ENCODE data around the gene PSMD12.
"Not testable (repeated sequence)": the region's sequence is repeated elsewhere in the genome, so short reads cannot be mapped to it uniquely, and the experiment has no call there.

Gene PSMD12

GRCh38 chr17:67362173-67362572, 4.2 kb downstream of the PSMD12 start:
- Histone ChIP-seq H3K4me1 (ENCODE audit: control insufficient read depth in 5 of 5, insufficient read depth in 5 of 5, low read length in 5 of 5) (peaks cover 2 to 56% (median 44%) of the 10 kb centered on the region in 5 donors), H3K27me3 (ENCODE audit: control insufficient read depth in 5 of 5, insufficient read depth in 4 of 5, low read length in 5 of 5) (no peaks in the 10 kb centered on the region), H3K27ac (ENCODE audit: low read depth, low read length) (peak overlapping the region; percentile 30), H3K9me3 (ENCODE audit: control insufficient read depth in 5 of 5, low read length in 5 of 5) (no peaks in the 10 kb centered on the region), H3K4me3 (ENCODE audit: low read depth in 1 of 5, low read length in 5 of 5) (no peak overlapping the region), H3K36me3 (ENCODE audit: control insufficient read depth in 5 of 5, insufficient read depth in 5 of 5, low read length in 5 of 5) (peaks cover 3 to 9% (median 8%) of the 10 kb centered on the region in 5 donors), H3K9ac (ENCODE audit: low read length in 5 of 5) (no peak overlapping the region)

- Histone ChIP-seq H3K4me3 (ENCODE audit: low read depth in 1 of 5, low read length in 5 of 5) (no peak overlapping the region), H3K27me3 (ENCODE audit: control insufficient read depth in 5 of 5, insufficient read depth in 4 of 5, low read length in 5 of 5) (no peaks in the 10 kb centered on the region), H3K9ac (ENCODE audit: low read length in 5 of 5) (no peak overlapping the region), H3K36me3 (ENCODE audit: control insufficient read depth in 5 of 5, insufficient read depth in 5 of 5, low read length in 5 of 5) (peaks cover 6 to 18% (median 16%) of the 10 kb centered on the region in 5 donors), H3K4me1 (ENCODE audit: control insufficient read depth in 5 of 5, insufficient read depth in 5 of 5, low read length in 5 of 5) (peaks cover 2 to 50% (median 40%) of the 10 kb centered on the region in 5 donors), H3K27ac (ENCODE audit: low read depth, low read length) (peak overlapping the region; percentile 4), H3K9me3 (ENCODE audit: control insufficient read depth in 5 of 5, low read length in 5 of 5) (no peaks in the 10 kb centered on the region)
Observed at GRCh38 chr17:67360880-67361279, 5.5 kb downstream of the PSMD12 start.

GRCh38 chr17:67359960-67360791, 6.2 kb downstream of the PSMD12 start:
- peaks cover 6 to 24% (median 20%) of the 10 kb centered on the region in 5 donors for H3K36me3 ChIP-seq (ENCODE audit: control insufficient read depth in 5 of 5, insufficient read depth in 5 of 5, low read length in 5 of 5)
- no peaks in the 10 kb centered on the region for H3K9me3 ChIP-seq (ENCODE audit: control insufficient read depth in 5 of 5, low read length in 5 of 5)
- H3K27me3 ChIP-seq (ENCODE audit: control insufficient read depth in 5 of 5, insufficient read depth in 4 of 5, low read length in 5 of 5), result no peaks in the 10 kb centered on the region
- peaks cover 1 to 43% (median 34%) of the 10 kb centered on the region in 5 donors for H3K4me1 ChIP-seq (ENCODE audit: control insufficient read depth in 5 of 5, insufficient read depth in 5 of 5, low read length in 5 of 5)
- H3K9ac ChIP-seq (ENCODE audit: low read length in 5 of 5), result no peak overlapping the region
- no peak overlapping the region for H3K4me3 ChIP-seq (ENCODE audit: low read depth in 1 of 5, low read length in 5 of 5)
- peak overlapping the region; percentile 10 for H3K27ac ChIP-seq (ENCODE audit: low read depth, low read length)

- Histone ChIP-seq H3K9me3 (ENCODE audit: control insufficient read depth in 5 of 5, low read length in 5 of 5) (no peaks in the 10 kb centered on the region), H3K9ac (ENCODE audit: low read length in 5 of 5) (no peak overlapping the region), H3K27me3 (ENCODE audit: control insufficient read depth in 5 of 5, insufficient read depth in 4 of 5, low read length in 5 of 5) (no peaks in the 10 kb centered on the region), H3K36me3 (ENCODE audit: control insufficient read depth in 5 of 5, insufficient read depth in 5 of 5, low read length in 5 of 5) (peaks cover 8 to 40% (median 28%) of the 10 kb centered on the region in 5 donors), H3K27ac (ENCODE audit: low read depth, low read length) (no peak overlapping the region), H3K4me1 (ENCODE audit: control insufficient read depth in 5 of 5, insufficient read depth in 5 of 5, low read length in 5 of 5) (peaks cover 0 to 31% (median 21%) of the 10 kb centered on the region in 5 donors), H3K4me3 (ENCODE audit: low read depth in 1 of 5, low read length in 5 of 5) (no peak overlapping the region)
Observed at GRCh38 chr17:67358612-67359011, 7.8 kb downstream of the PSMD12 start.

GRCh38 chr17:67353929-67354574, 12.3 kb downstream of the PSMD12 start:
- Histone ChIP-seq H3K36me3 (ENCODE audit: control insufficient read depth in 5 of 5, insufficient read depth in 5 of 5, low read length in 5 of 5) (peaks cover 27 to 65% (median 47%) of the 10 kb centered on the region in 5 donors), H3K4me1 (ENCODE audit: control insufficient read depth in 5 of 5, insufficient read depth in 5 of 5, low read length in 5 of 5) (peaks cover 0 to 10% (median 5%) of the 10 kb centered on the region in 5 donors), H3K27ac (ENCODE audit: low read depth, low read length) (no peak overlapping the region), H3K27me3 (ENCODE audit: control insufficient read depth in 5 of 5, insufficient read depth in 4 of 5, low read length in 5 of 5) (no peaks in the 10 kb centered on the region), H3K4me3 (ENCODE audit: low read depth in 1 of 5, low read length in 5 of 5) (no peak overlapping the region), H3K9ac (ENCODE audit: low read length in 5 of 5) (no peak overlapping the region), H3K9me3 (ENCODE audit: control insufficient read depth in 5 of 5, low read length in 5 of 5) (no peaks in the 10 kb centered on the region)

- Histone ChIP-seq H3K36me3 (ENCODE audit: control insufficient read depth in 5 of 5, insufficient read depth in 5 of 5, low read length in 5 of 5) (peaks cover 30 to 72% (median 54%) of the 10 kb centered on the region in 5 donors), H3K4me3 (ENCODE audit: low read depth in 1 of 5, low read length in 5 of 5) (no peak overlapping the region), H3K9me3 (ENCODE audit: control insufficient read depth in 5 of 5, low read length in 5 of 5) (no peaks in the 10 kb centered on the region), H3K4me1 (ENCODE audit: control insufficient read depth in 5 of 5, insufficient read depth in 5 of 5, low read length in 5 of 5) (peaks cover 0 to 6% (median 0%) of the 10 kb centered on the region in 5 donors), H3K27me3 (ENCODE audit: control insufficient read depth in 5 of 5, insufficient read depth in 4 of 5, low read length in 5 of 5) (no peaks in the 10 kb centered on the region), H3K9ac (ENCODE audit: low read length in 5 of 5) (no peak overlapping the region), H3K27ac (ENCODE audit: low read depth, low read length) (no peak overlapping the region)
Observed at GRCh38 chr17:67353161-67353560, 13.2 kb downstream of the PSMD12 start.

- H3K27me3 ChIP-seq (ENCODE audit: control insufficient read depth in 5 of 5, insufficient read depth in 4 of 5, low read length in 5 of 5), result no peaks in the 10 kb centered on the region
- H3K4me3 ChIP-seq (ENCODE audit: low read depth in 1 of 5, low read length in 5 of 5), result no peak overlapping the region
- H3K9me3 ChIP-seq (ENCODE audit: control insufficient read depth in 5 of 5, low read length in 5 of 5), result no peaks in the 10 kb centered on the region
- H3K9ac ChIP-seq (ENCODE audit: low read length in 5 of 5), result no peak overlapping the region
- peaks cover 53 to 81% (median 71%) of the 10 kb centered on the region in 5 donors for H3K36me3 ChIP-seq (ENCODE audit: control insufficient read depth in 5 of 5, insufficient read depth in 5 of 5, low read length in 5 of 5)
- H3K27ac ChIP-seq (ENCODE audit: low read depth, low read length), result no peak overlapping the region
- H3K4me1 ChIP-seq (ENCODE audit: control insufficient read depth in 5 of 5, insufficient read depth in 5 of 5, low read length in 5 of 5), result peaks cover 0 to 6% (median 0%) of the 10 kb centered on the region in 5 donors
Observed at GRCh38 chr17:67349420-67349819, 17.0 kb downstream of the PSMD12 start.

- H3K9ac ChIP-seq (ENCODE audit: low read length in 5 of 5), result no peak overlapping the region
- H3K27ac ChIP-seq (ENCODE audit: low read depth, low read length), result no peak overlapping the region
- no peaks in the 10 kb centered on the region for H3K9me3 ChIP-seq (ENCODE audit: control insufficient read depth in 5 of 5, low read length in 5 of 5)
- peaks cover 59 to 83% (median 78%) of the 10 kb centered on the region in 5 donors for H3K36me3 ChIP-seq (ENCODE audit: control insufficient read depth in 5 of 5, insufficient read depth in 5 of 5, low read length in 5 of 5)
- no peak overlapping the region for H3K4me3 ChIP-seq (ENCODE audit: low read depth in 1 of 5, low read length in 5 of 5)
- peaks cover 0 to 4% (median 0%) of the 10 kb centered on the region in 5 donors for H3K4me1 ChIP-seq (ENCODE audit: control insufficient read depth in 5 of 5, insufficient read depth in 5 of 5, low read length in 5 of 5)
- no peaks in the 10 kb centered on the region for H3K27me3 ChIP-seq (ENCODE audit: control insufficient read depth in 5 of 5, insufficient read depth in 4 of 5, low read length in 5 of 5)
Observed at GRCh38 chr17:67347826-67348225, 18.6 kb downstream of the PSMD12 start.

GRCh38 chr17:67343237-67343636, 23.1 kb downstream of the PSMD12 start:
- H3K36me3 ChIP-seq (ENCODE audit: control insufficient read depth in 5 of 5, insufficient read depth in 5 of 5, low read length in 5 of 5), result peaks cover 61 to 76% (median 68%) of the 10 kb centered on the region in 5 donors
- H3K4me1 ChIP-seq (ENCODE audit: control insufficient read depth in 5 of 5, insufficient read depth in 5 of 5, low read length in 5 of 5), result peaks cover 0 to 3% (median 0%) of the 10 kb centered on the region in 5 donors
- no peaks in the 10 kb centered on the region for H3K27me3 ChIP-seq (ENCODE audit: control insufficient read depth in 5 of 5, insufficient read depth in 4 of 5, low read length in 5 of 5)

GRCh38 chr17:67338353-67338752, 28.0 kb downstream of the PSMD12 start:
- not testable (repeated sequence) for H3K9me3 ChIP-seq (ENCODE audit: control insufficient read depth in 5 of 5, low read length in 5 of 5); H3K4me3 ChIP-seq (ENCODE audit: low read depth in 1 of 5, low read length in 5 of 5)

More at GRCh38 chr17:67343237-67343636, 23.1 kb downstream of the PSMD12 start:
- Histone ChIP-seq H3K4me3 (ENCODE audit: low read depth in 1 of 5, low read length in 5 of 5) (no peak overlapping the region), H3K27ac (ENCODE audit: low read depth, low read length) (no peak overlapping the region), H3K9me3 (ENCODE audit: control insufficient read depth in 5 of 5, low read length in 5 of 5) (no peaks in the 10 kb centered on the region), H3K9ac (ENCODE audit: low read length in 5 of 5) (no peak overlapping the region)

More at GRCh38 chr17:67338353-67338752, 28.0 kb downstream of the PSMD12 start:
- H3K27ac ChIP-seq (ENCODE audit: low read depth, low read length); H3K27me3 ChIP-seq (ENCODE audit: control insufficient read depth in 5 of 5, insufficient read depth in 4 of 5, low read length in 5 of 5); H3K4me1 ChIP-seq (ENCODE audit: control insufficient read depth in 5 of 5, insufficient read depth in 5 of 5, low read length in 5 of 5); H3K9ac ChIP-seq (ENCODE audit: low read length in 5 of 5): not testable (repeated sequence)
- H3K36me3 ChIP-seq (ENCODE audit: control insufficient read depth in 5 of 5, insufficient read depth in 5 of 5, low read length in 5 of 5), result peaks cover 24 to 34% (median 29%) of the 10 kb centered on the region in 5 donors

All from subcutaneous abdominal adipose tissue (tissue), 5 donors.